Choroid plexus epithelial cell (primary cell): Measurements from ENCODE around the gene B3GAT3.
A peak's percentile ranks its signal among the peaks of the same experiment; 100 is the strongest.

Source experiments
- DNase-seq: peaks from one replicate; pipeline ENCODE4 v3.0.0-alpha.2; 2010; ENCODE audit warnings: low read depth
- H3K4me3 ChIP-seq: 2 replicates; pipeline ENCODE4 v1.5.1; 2011; ENCODE audit warnings: low read depth, mild to moderate bottlenecking, control low read depth, low read length, moderate library complexity
- CTCF ChIP-seq: conservative IDR thresholded peaks from 2 replicates; pipeline ENCODE4 v1.5.1; 2011; ENCODE audit warnings: low read depth, mild to moderate bottlenecking, control low read depth, inconsistent platforms, low read length, moderate library complexity

The B3GAT3 gene

DNA sequence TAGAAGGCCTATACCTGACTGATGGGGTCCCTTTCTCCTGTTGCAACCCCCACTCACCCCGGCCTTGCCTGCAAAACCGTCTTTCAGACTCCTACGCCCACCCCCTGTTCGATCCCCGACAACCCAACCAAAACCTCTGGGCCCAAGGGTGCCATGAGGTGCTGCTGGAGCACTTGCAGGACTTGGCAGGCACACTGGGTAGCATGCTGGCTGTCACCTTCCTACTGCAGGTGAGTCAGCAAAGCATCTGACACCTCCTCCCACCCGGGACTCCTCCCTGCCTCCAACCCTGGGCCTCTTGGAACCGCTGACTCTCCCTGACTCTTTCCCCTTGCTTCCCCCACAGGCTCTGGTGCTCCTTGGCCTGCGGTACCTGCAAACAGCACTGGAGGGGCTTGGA is 7.5 kb downstream of the B3GAT3 start:
- TF ChIP-seq CTCF = no peak
- no peak overlapping the region for H3K4me3 ChIP-seq
- DNase-seq = no peak

GRCh38 chr11:62613291-62613778 is 8.5 kb downstream of the B3GAT3 start:
- H3K4me3 ChIP-seq = no peak overlapping the region
- DNase-seq = no peak
- TF ChIP-seq CTCF = no peak

- TF ChIP-seq CTCF = peak; percentile 62
- peak within 1 kb of the TSS; percentile 77 for H3K4me3 ChIP-seq
- peak; percentile 69 for DNase-seq
Observed at GRCh38 chr11:62612366-62613290, 9.2 kb downstream of the B3GAT3 start, which contains the start of the genes EML3 and ROM1. Gene EML3, minus strand, starts transcription at chr11:62612775. Its CDS starts 318 bp downstream, at chr11:62612457. Gene ROM1, plus strand, starts transcription at chr11:62613257. Its CDS starts 25 bp downstream, at chr11:62613282.

DNA sequence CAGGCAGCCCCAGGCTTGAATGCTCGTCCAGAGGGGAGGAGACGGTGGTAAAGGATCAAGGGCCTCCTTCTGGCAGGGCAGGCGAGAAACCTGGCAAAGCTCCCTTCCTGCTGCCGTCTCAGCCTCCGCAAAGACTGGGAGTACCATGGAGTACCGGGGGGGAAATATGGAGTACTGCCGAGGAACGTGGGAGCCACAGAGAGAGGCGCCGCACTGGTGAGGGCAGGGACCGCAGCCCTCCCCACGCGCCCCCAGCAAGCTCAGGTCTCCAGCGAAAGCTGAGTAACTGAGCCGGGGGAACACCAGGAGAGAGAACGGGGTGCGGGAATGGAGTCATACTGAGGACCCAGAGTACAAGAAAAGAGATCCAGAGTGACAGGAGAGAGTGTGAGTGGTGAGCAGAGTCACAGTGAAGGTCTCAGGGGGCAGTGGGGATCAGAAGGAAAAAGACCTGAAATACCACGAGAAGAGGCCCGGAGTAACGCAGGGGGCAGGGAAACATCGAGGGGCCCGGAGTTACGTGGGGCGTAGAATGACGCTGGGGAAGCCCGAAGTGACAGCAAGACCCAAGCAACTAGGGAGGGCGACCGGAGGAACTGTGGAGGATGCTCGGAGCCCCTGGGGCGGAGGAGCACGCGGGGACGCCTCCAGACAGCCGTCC is 10.0 kb downstream of the B3GAT3 start:
- TF ChIP-seq CTCF = peak; percentile 27
- DNase-seq = peak; percentile 60
- peak overlapping the region; percentile 77 for H3K4me3 ChIP-seq

GRCh38 chr11:62610814-62611704 is 10.7 kb downstream of the B3GAT3 start:
- peak overlapping the region; percentile 77 for H3K4me3 ChIP-seq
- no peak for DNase-seq
- TF ChIP-seq CTCF = no peak

DNA sequence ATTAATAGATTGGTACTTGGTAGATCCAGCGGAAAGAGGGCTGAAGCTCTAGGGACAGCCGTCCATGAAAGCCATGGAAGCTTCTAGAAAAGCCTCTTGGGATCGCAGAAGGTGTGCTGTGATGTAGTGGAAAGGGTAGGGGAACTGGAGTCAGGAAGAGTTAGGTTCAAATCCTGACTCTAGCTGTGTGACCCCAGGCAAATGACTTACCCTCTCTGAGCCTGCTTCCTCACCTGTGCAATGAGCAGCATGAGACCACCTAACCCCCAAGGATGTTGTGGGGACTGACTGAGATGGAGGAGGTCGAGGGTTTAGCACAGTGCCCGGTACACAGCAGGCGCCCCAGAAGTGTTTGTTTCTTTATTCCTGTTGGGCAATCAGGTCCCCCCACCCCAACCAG is 11.4 kb downstream of the B3GAT3 start:
- no peak for DNase-seq
- H3K4me3 ChIP-seq = no peak overlapping the region
- no peak for TF ChIP-seq CTCF
